T-helper 17 cell (primary cell): ENCODE measurements around the gene DLG1. TPM values are rescaled to one million over a fixed set of nuclear protein-coding genes. Genes with fewer than 3 reads are reported as not detected.
A peak's percentile ranks its signal among the peaks of the same experiment; 100 is the strongest.

Experiments used
- ATAC-seq: fragments of 150-1000 bp; cut with Tn5 transposase; 2 replicates; pipeline ENCODE4 v1.10.0; 2021; ENCODE audit warnings: mild to moderate bottlenecking, moderate library complexity
- DNase-seq, 3 donors: peaks; one replicate each; pipeline versions ENCODE4 v3.0.0 to v3.0.0-alpha.2; 2020 to 2021
- H3K9me3 ChIP-seq: one replicate; pipeline ENCODE4 v1.7.0; 2013; ENCODE audit warnings: low read length, mild to moderate bottlenecking; ENCODE audit not compliant: control insufficient read depth, poor library complexity, severe bottlenecking
- H3K27ac Mint-ChIP-seq: one replicate; pipeline ENCODE4 v1.8.0; 2022; ENCODE audit warnings: mild to moderate bottlenecking, moderate library complexity, mixed read lengths
- H3K27me3 Mint-ChIP-seq: one replicate; pipeline ENCODE4 v1.8.0; 2022; ENCODE audit warnings: mixed read lengths
- H3K36me3 Mint-ChIP-seq: one replicate; pipeline ENCODE4 v1.8.0; 2022; ENCODE audit warnings: low read depth, mixed read lengths
- H3K4me1 Mint-ChIP-seq: one replicate; pipeline ENCODE4 v1.8.0; 2022; ENCODE audit warnings: mild to moderate bottlenecking, mixed read lengths
- H3K4me3 Mint-ChIP-seq: one replicate; pipeline ENCODE4 v1.8.0; 2022; ENCODE audit warnings: mild to moderate bottlenecking, moderate library complexity, mixed read lengths
- total RNA-seq, 4 donors: library from RNA in 2 of 4; stranded (reverse) in 2 of 4; gene quantifications; one replicate each; pipeline ENCODE4 v1.2.3 and lab custom pipeline; 2022 to 2026

The DLG1 gene
- total RNA-seq, 2 donors from 2014 or later: 87.5 to 99.7 TPM

- no peak overlapping the region for H3K4me3 Mint-ChIP-seq
- no peaks in the 10 kb centered on the region for H3K9me3 ChIP-seq
- DNase-seq (peak in 1 of 3 donors; percentile 2), ATAC-seq (no peak)
- no peak overlapping the region for H3K27ac Mint-ChIP-seq
- H3K27me3 Mint-ChIP-seq: no peaks in the 10 kb centered on the region
- H3K4me1 Mint-ChIP-seq: peaks cover 10% of the 10 kb centered on the region
- H3K36me3 Mint-ChIP-seq: peaks cover 2% of the 10 kb centered on the region
Observed at GRCh38 chr3:197006446-197006845, 292.0 kb downstream of the DLG1 start.

- ATAC-seq (peak; percentile 17), DNase-seq (no peak)
- H3K4me1 Mint-ChIP-seq: peaks cover 10% of the 10 kb centered on the region
- no peaks in the 10 kb centered on the region for H3K27me3 Mint-ChIP-seq
- H3K36me3 Mint-ChIP-seq: peaks cover 2% of the 10 kb centered on the region
- peak overlapping the region; percentile 84 for H3K4me3 Mint-ChIP-seq
- no peak overlapping the region for H3K27ac Mint-ChIP-seq
- no peaks in the 10 kb centered on the region for H3K9me3 ChIP-seq
Observed at GRCh38 chr3:197003461-197004385, 294.7 kb downstream of the DLG1 start.

GRCh38 chr3:197002701-197003454 is 295.5 kb downstream of the DLG1 start:
- ATAC-seq (peak; percentile 87), DNase-seq (peak; percentile 78 to 86 (median 83))
- no peaks in the 10 kb centered on the region for H3K9me3 ChIP-seq
- Mint-ChIP-seq H3K27me3 (no peaks in the 10 kb centered on the region), H3K36me3 (peaks cover 2% of the 10 kb centered on the region), H3K27ac (no peak overlapping the region), H3K4me3 (peak overlapping the region; percentile 84), H3K4me1 (peaks cover 10% of the 10 kb centered on the region)

- Mint-ChIP-seq H3K27ac (no peak overlapping the region), H3K4me3 (peak overlapping the region; percentile 83), H3K27me3 (no peaks in the 10 kb centered on the region), H3K36me3 (peaks cover 2% of the 10 kb centered on the region), H3K4me1 (peaks cover 10% of the 10 kb centered on the region)
- DNase-seq: no peak
- H3K9me3 ChIP-seq: no peaks in the 10 kb centered on the region
- ATAC-seq: no peak
Observed at GRCh38 chr3:197001972-197002700, 296.3 kb downstream of the DLG1 start.

- H3K27me3 Mint-ChIP-seq: no peaks in the 10 kb centered on the region
- peaks cover 10% of the 10 kb centered on the region for H3K4me1 Mint-ChIP-seq
- no peak overlapping the region for H3K27ac Mint-ChIP-seq
- H3K9me3 ChIP-seq: no peaks in the 10 kb centered on the region
- peaks cover 2% of the 10 kb centered on the region for H3K36me3 Mint-ChIP-seq
- ATAC-seq (no peak), DNase-seq (no peak)
- H3K4me3 Mint-ChIP-seq: peak overlapping the region; percentile 83
Observed at GRCh38 chr3:197001106-197001971, 297.1 kb downstream of the DLG1 start.

- ATAC-seq: no peak
- peaks cover 8% of the 10 kb centered on the region for H3K4me1 Mint-ChIP-seq
- no peaks in the 10 kb centered on the region for H3K27me3 Mint-ChIP-seq
- H3K27ac Mint-ChIP-seq: no peak overlapping the region
- no peaks in the 10 kb centered on the region for H3K9me3 ChIP-seq
- DNase-seq: no peak
- H3K4me3 Mint-ChIP-seq: no peak overlapping the region
- H3K36me3 Mint-ChIP-seq: no peaks in the 10 kb centered on the region
Observed at GRCh38 chr3:197000211-197000610, 298.2 kb downstream of the DLG1 start.

- H3K9me3 ChIP-seq: no peaks in the 10 kb centered on the region
- Mint-ChIP-seq H3K36me3 (no peaks in the 10 kb centered on the region), H3K27me3 (no peaks in the 10 kb centered on the region), H3K4me1 (peaks cover 5% of the 10 kb centered on the region), H3K4me3 (no peak overlapping the region), H3K27ac (no peak overlapping the region)
- ATAC-seq: no peak
- no peak for DNase-seq
Observed at GRCh38 chr3:196998966-196999760, 299.2 kb downstream of the DLG1 start.

- no peak for DNase-seq
- no peaks in the 10 kb centered on the region for H3K9me3 ChIP-seq
- H3K4me1 Mint-ChIP-seq: peaks cover 2% of the 10 kb centered on the region
Observed at GRCh38 chr3:196997311-196997710, 301.1 kb downstream of the DLG1 start.

GRCh38 chr3:196996454-196997265 is 301.8 kb downstream of the DLG1 start:
- no peak for ATAC-seq
- no peak overlapping the region for H3K4me3 Mint-ChIP-seq
- DNase-seq: no peak
- peaks cover under 1% of the 10 kb centered on the region for H3K4me1 Mint-ChIP-seq
- H3K27ac Mint-ChIP-seq: no peak overlapping the region
- no peaks in the 10 kb centered on the region for H3K36me3 Mint-ChIP-seq
- H3K9me3 ChIP-seq: no peaks in the 10 kb centered on the region
- H3K27me3 Mint-ChIP-seq: no peaks in the 10 kb centered on the region

More at GRCh38 chr3:196997311-196997710, 301.1 kb downstream of the DLG1 start:
- no peak for ATAC-seq
- H3K27me3 Mint-ChIP-seq: no peaks in the 10 kb centered on the region
- no peaks in the 10 kb centered on the region for H3K36me3 Mint-ChIP-seq
- no peak overlapping the region for H3K4me3 Mint-ChIP-seq
- H3K27ac Mint-ChIP-seq: no peak overlapping the region

GRCh38 chr3:196995646-196996355 is 302.6 kb downstream of the DLG1 start:
- H3K27me3 Mint-ChIP-seq: no peaks in the 10 kb centered on the region
- H3K36me3 Mint-ChIP-seq: no peaks in the 10 kb centered on the region
- H3K4me3 Mint-ChIP-seq: no peak overlapping the region
- DNase-seq: no peak
- no peak overlapping the region for H3K27ac Mint-ChIP-seq
- H3K9me3 ChIP-seq: no peaks in the 10 kb centered on the region
- H3K4me1 Mint-ChIP-seq: no peaks in the 10 kb centered on the region
- ATAC-seq: no peak

GRCh38 chr3:196995027-196995426 is 303.4 kb downstream of the DLG1 start:
- Mint-ChIP-seq H3K4me1 (no peaks in the 10 kb centered on the region), H3K27me3 (no peaks in the 10 kb centered on the region), H3K27ac (no peak overlapping the region), H3K36me3 (no peaks in the 10 kb centered on the region), H3K4me3 (no peak overlapping the region)
- ATAC-seq: no peak
- no peaks in the 10 kb centered on the region for H3K9me3 ChIP-seq
- DNase-seq: no peak
